Omental fat pad (tissue), 4 donors: ENCODE measurements around the gene NKPD1. TPM values are rescaled to one million over a fixed set of nuclear protein-coding genes. Genes with fewer than 3 reads are reported as not detected.

Experiments
- ATAC-seq: fragments of 150-250 bp; one replicate; pipeline ENCODE4 v1.9.1; 2016; ENCODE audit warnings: mild to moderate bottlenecking, moderate library complexity; ENCODE audit not compliant: low FRiP score
- DNase-seq: peaks from one replicate; pipeline ENCODE4 v3.0.0-alpha.2; 2019; ENCODE audit warnings: low spot score
- total RNA-seq, 4 donors: library from RNA; depleted of rRNA; stranded (reverse); fragments of >200 nt; gene quantifications; one replicate each; pipeline ENCODE4 v1.1.0, GENCODE V29; 2016
- TF ChIP-seq, protein P1 (sequence below), 3 donors: fragments of 450-650 bp; IDR thresholded peaks; one replicate each; pipeline ENCODE4 v1.5.1; 2016 to 2017; ENCODE audit warnings: antibody characterized with exemption in 3 of 3, mild to moderate bottlenecking in 3 of 3, moderate library complexity in 2 of 3

Gene NKPD1
- total RNA-seq, 4 donors from 2014 or later, result 0.19 to 0.72 TPM; not detected in 2

DNA sequence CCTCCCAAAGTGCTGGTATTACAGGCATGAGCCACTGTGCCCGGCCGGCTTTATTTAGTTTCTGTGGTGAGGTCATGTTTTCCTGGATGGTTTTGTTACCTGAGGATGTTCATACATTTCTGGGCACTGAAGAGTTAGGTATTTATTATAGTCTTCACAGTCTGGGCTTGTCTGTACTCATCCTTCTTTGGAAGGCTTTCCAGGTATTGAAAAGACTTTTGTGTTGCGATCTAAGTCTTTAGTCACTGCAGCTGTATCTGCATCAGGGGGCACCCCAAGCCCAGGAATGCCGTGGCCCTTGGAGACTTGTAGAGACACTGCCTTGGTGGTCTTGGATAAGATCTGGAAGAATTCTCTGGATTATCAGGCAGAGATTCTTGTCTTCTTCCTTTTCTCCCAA is 30.6 kb upstream of the NKPD1 start:
- TF ChIP-seq, protein P1, sequence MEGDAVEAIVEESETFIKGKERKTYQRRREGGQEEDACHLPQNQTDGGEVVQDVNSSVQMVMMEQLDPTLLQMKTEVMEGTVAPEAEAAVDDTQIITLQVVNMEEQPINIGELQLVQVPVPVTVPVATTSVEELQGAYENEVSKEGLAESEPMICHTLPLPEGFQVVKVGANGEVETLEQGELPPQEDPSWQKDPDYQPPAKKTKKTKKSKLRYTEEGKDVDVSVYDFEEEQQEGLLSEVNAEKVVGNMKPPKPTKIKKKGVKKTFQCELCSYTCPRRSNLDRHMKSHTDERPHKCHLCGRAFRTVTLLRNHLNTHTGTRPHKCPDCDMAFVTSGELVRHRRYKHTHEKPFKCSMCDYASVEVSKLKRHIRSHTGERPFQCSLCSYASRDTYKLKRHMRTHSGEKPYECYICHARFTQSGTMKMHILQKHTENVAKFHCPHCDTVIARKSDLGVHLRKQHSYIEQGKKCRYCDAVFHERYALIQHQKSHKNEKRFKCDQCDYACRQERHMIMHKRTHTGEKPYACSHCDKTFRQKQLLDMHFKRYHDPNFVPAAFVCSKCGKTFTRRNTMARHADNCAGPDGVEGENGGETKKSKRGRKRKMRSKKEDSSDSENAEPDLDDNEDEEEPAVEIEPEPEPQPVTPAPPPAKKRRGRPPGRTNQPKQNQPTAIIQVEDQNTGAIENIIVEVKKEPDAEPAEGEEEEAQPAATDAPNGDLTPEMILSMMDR (IDR thresholded peaks at IDR 0.05), result no peak
- DNase-seq, result no peak
- no peak for ATAC-seq

DNA sequence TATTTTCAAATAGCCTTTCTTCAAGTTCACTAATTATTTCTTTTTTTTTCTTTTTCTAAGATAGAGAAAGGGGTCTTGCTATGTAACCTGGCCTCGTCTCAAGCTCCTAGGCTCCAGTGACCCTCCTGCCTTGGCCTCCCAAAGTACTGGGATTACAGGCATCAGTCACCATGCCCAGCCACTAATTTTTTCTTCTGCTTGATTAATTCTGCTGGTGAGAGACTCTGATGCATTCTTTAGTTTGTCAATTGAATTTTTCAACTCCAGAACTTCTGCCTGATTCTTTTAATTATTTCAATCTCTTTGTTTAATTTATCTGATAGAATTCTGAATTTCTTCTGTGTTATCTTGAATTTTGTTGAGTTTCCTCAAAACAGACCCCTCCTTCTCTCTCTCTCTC is 29.2 kb upstream of the NKPD1 start:
- no peak for DNase-seq
- no peak for ATAC-seq
- TF ChIP-seq, protein P1 (IDR thresholded peaks at IDR 0.05), result no peak

DNA sequence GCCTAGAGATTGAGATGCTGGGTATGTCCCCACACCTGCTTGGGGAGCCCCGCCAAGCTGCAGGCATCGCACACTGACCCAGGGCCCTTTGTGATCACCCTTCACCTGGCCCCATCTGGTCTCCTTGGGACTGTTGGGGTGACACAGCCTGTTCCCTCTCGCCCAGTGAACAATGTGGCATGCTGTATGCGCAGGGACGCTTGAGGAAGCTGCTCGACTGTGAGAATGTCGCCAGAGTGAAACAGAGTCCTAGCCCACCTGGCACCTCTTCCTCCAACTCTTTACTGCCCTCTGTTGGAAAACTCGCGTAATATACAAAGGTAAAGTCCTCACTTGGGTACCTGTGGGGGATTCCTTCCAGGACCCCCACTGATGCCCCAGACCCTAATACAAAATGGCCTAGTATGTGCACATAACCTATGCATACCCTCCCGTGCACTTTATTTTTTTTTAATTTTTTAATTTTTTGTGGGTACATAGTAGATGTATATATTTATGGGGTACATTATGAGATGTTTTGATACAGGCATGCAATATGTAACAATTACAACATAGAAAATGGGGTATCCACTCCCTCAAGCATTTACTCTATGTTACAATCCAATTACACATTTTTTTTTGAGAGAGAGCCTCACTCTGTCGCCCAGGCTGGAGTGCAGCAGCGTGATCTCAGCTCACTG is 26.8 kb upstream of the NKPD1 start:
- TF ChIP-seq, protein P1 (IDR thresholded peaks at IDR 0.05), result no peak
- peak; percentile 33 for ATAC-seq
- DNase-seq, result no peak

DNA sequence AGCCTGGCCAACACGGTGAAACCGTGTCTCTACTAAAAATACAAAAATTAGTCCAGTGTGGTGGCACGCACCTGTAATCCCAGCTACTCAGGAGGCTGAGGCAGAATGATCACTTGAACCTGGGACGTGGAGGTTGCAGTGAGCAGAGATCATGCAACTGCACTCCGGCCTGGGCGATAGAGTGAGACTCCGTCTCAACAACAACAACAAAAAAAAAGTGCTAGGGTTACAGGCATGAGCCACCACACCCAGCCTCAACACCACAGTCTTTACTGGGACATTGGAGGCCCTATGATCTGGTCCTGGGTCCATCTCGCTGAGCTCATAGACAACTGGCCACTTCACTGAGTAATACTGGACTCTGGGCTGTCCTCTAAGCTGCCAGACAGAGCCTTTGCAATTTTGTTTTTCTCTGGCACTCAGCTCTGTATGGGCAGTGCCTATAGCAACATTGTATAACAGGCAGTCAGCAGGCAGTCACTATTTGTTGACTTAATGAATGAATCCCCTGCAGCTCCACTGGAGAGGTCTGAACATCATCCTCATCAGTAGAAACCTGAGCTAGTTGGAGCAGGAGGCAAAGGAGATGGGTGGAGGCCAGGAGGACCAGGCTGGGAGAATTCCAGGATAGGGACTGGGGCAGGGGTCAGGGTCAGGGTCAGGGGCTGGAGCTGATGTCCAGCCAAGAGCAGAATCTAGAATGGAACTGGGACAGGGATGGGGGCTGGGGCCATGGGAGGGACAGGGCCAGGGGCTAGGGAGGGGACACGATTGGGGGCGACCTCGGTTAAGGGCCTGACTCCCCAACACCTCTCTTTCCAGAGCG is 25.9 kb upstream of the NKPD1 start:
- peak; percentile 5 for ATAC-seq

DNA sequence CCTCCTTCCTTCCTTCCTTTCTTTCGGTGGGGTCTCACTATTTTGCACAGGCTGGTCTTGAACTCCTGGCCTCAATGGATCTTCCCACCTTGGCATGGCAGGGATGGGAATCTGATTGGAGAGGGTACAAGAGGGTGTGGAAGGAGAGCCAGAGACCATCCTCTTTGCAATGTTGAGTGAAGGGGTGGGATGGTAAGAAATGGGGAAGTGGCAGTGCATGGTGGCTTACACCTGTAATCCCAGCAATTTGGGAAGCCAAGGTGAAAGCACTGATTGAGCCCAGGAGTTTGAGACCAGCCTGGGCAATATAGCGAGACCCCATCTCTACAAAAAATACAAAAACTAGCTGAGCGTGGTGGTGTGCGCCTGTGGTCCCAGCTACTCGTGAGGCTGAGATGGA is 23.3 kb upstream of the NKPD1 start:
- DNase-seq (no peak), ATAC-seq (no peak)
- TF ChIP-seq, protein P1 (IDR thresholded peaks at IDR 0.05), result no peak

More for the DNA sequence above, 25.9 kb upstream of the NKPD1 start:
- no peak for DNase-seq
- TF ChIP-seq, protein P1 (IDR thresholded peaks at IDR 0.05), result no peak

DNA sequence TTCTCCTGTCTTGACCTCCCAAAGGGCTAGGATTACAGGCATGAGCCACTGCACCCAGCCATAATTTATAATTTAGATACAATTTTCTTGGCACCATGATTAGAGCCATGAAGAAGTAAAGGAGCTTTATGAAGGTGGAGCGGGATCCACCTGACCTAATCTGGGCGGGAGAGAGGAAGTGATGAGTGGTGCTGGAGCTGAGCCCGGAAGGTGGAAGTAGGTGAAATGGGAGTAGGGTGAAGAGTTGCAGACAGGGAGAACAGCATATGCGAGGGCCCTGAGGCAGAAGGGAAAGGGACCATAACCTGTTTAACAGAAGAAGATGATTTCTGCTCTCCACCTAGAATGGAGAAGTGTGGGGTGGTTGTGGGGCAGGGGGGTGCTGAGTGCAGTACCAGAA is 22.0 kb upstream of the NKPD1 start:
- TF ChIP-seq, protein P1 (IDR thresholded peaks at IDR 0.05), result no peak
- no peak for DNase-seq
- no peak for ATAC-seq
